Lower lobe of right lung (tissue), 2 donors: ENCODE data around the gene TNFRSF13B. TPM values are rescaled to one million over a fixed set of nuclear protein-coding genes. Genes with fewer than 3 reads are reported as not detected.
A peak's percentile ranks its signal among the peaks of the same experiment; 100 is the strongest.

ENCODE experiments used
- ATAC-seq, 2 donors: fragments of 200-7000 bp; cut with Tn5 transposase; one replicate each; pipeline ENCODE4 v1.9.1; 2020 to 2022; ENCODE audit warnings: mild to moderate bottlenecking in 2 of 2, moderate library complexity in 2 of 2
- DNase-seq: peaks from one replicate; pipeline ENCODE4 v3.0.0-alpha.2; 2020
- H3K27ac ChIP-seq: fragments of 200-600 bp; one replicate; pipeline ENCODE4 v1.8.0; 2022
- H3K27me3 ChIP-seq: fragments of 200-600 bp; one replicate; pipeline ENCODE4 v1.8.0; 2022; ENCODE audit warnings: low read depth
- H3K36me3 ChIP-seq: fragments of 200-600 bp; one replicate; pipeline ENCODE4 v1.8.0; 2022; ENCODE audit warnings: mild to moderate bottlenecking
- H3K4me1 ChIP-seq: fragments of 200-600 bp; one replicate; pipeline ENCODE4 v1.8.0; 2022
- H3K4me3 ChIP-seq: fragments of 200-600 bp; one replicate; pipeline ENCODE4 v1.8.0; 2022; ENCODE audit warnings: mild to moderate bottlenecking
- H3K9me3 ChIP-seq: fragments of 200-600 bp; one replicate; pipeline ENCODE4 v1.8.0; 2022
- CTCF ChIP-seq: fragments of 200-600 bp; IDR thresholded peaks from one replicate; pipeline ENCODE4 v1.8.0; 2022; ENCODE audit warnings: antibody characterized with exemption, mild to moderate bottlenecking
- intact Hi-C: fragments of 100-400 bp; cut with DNase I; formaldehyde crosslinking; loops from one replicate; pipeline ENCODE4 v1.11.0; 2022
- total RNA-seq: library from RNA; stranded (reverse); fragmentation: NEBNext Ultra II Directional; extraction: Animal tissue kit (Norgen Biotek cat#: 25700); gene quantifications from one replicate; pipeline ENCODE4 v1.2.1, GENCODE V29; 2021
- donor health status: DM: no; HTN: yes; CAD: no; lungs with severe emphysema.

The TNFRSF13B gene
- total RNA-seq, 1 donor from 2014 or later: 0.27 TPM

GRCh38 chr17:16926571-16927451 lies 45.1 kb downstream of the TNFRSF13B start:
- no peaks in the 10 kb centered on the region for H3K36me3 ChIP-seq
- ATAC-seq (no peak), DNase-seq (peak; percentile 38)
- intact Hi-C loops: no loop called here
- H3K27ac ChIP-seq: no peak overlapping the region
- no peak for TF ChIP-seq CTCF
- no peaks in the 10 kb centered on the region for H3K9me3 ChIP-seq
- H3K4me3 ChIP-seq: no peak overlapping the region
- no peaks in the 10 kb centered on the region for H3K27me3 ChIP-seq
- no peaks in the 10 kb centered on the region for H3K4me1 ChIP-seq

- H3K27me3 ChIP-seq: no peaks in the 10 kb centered on the region
- DNase-seq: peak; percentile 30
- ATAC-seq: no peak
- no peak for TF ChIP-seq CTCF
- no peaks in the 10 kb centered on the region for H3K9me3 ChIP-seq
- H3K27ac ChIP-seq: no peak overlapping the region
- intact Hi-C loops: no loop called here
- no peak overlapping the region for H3K4me3 ChIP-seq
- no peaks in the 10 kb centered on the region for H3K4me1 ChIP-seq
- H3K36me3 ChIP-seq: no peaks in the 10 kb centered on the region
These were observed 45.8 kb downstream of the TNFRSF13B start for GRCh38 chr17:16926061-16926511.

DNA sequence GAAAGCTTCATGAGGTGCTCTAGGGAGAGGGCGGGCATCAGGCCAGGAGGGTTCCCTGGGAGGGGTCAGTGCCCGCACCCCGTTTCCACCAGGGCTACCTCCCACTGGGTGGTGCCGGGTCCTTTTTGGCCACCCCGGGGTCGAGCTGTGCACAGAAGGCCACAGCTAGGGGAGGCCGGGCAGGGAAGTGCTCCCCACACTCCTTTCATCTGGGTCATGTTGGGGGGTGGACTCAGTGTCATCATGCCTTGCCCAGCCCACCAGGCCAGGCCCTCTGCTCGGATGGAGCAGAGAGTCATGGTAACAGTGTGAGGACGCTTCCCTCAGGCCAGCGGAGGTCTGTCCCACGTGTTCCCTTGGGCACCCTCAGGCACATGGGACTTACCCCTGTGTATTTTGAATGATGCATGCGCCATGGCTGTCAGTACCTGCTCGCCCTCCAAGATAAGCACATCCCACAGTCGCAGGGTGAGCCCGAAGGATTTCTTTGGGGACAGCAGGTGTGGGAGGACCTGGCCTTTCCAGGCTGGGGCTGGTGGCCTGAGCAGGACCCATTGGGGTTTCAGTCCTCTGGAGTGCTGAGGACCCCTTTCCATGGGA lies 46.4 kb downstream of the TNFRSF13B start:
- no peak for TF ChIP-seq CTCF
- H3K4me3 ChIP-seq: no peak overlapping the region
- no peaks in the 10 kb centered on the region for H3K36me3 ChIP-seq
- H3K4me1 ChIP-seq: no peaks in the 10 kb centered on the region
- no peak overlapping the region for H3K27ac ChIP-seq
- H3K9me3 ChIP-seq: no peaks in the 10 kb centered on the region
- peak; percentile 25 for DNase-seq
- intact Hi-C loops: no loop called here
- H3K27me3 ChIP-seq: no peaks in the 10 kb centered on the region
- ATAC-seq: no peak

DNA sequence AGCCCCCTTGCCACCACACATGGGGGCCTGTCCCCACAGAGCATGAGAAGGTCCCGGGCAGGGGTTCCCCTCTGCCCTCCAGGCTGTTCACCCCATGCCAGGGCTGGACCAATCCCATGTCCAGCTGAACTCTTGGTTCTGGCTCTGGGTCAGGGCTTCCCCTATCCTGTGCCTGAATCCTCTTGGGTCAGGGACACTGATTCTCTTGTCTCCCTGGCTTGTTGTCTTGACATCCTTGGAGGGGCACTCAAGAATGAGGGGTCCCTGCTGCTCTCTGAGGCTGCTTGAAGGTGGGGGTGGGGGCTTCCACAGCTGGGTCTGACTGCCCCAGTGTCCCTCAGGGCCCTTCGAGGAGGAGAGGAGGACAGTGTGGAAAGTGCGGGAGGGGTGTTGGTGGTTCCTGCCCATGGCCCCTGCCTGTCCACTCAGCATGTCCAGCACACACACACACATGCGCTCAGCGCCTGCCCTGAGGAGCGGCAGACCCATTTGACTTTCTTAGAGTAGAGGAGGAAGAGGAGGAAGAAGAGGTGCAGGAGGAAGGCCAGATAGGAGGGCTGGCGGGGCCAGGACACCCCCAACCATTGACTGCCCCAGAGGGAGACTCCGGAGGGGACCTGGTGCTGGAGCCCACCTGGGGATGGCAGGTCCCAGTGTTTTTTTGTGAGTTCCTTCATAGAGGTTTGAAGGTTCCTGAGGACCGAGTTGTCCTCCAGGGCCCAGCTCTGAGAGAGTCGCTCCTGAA lies 47.0 kb downstream of the TNFRSF13B start:
- TF ChIP-seq CTCF: no peak
- intact Hi-C loops: no loop called here
- no peaks in the 10 kb centered on the region for H3K4me1 ChIP-seq
- H3K27me3 ChIP-seq: no peaks in the 10 kb centered on the region
- no peaks in the 10 kb centered on the region for H3K36me3 ChIP-seq
- ATAC-seq (no peak), DNase-seq (peak; percentile 21)
- H3K27ac ChIP-seq: no peak overlapping the region
- H3K9me3 ChIP-seq: no peaks in the 10 kb centered on the region
- H3K4me3 ChIP-seq: no peak overlapping the region

DNA sequence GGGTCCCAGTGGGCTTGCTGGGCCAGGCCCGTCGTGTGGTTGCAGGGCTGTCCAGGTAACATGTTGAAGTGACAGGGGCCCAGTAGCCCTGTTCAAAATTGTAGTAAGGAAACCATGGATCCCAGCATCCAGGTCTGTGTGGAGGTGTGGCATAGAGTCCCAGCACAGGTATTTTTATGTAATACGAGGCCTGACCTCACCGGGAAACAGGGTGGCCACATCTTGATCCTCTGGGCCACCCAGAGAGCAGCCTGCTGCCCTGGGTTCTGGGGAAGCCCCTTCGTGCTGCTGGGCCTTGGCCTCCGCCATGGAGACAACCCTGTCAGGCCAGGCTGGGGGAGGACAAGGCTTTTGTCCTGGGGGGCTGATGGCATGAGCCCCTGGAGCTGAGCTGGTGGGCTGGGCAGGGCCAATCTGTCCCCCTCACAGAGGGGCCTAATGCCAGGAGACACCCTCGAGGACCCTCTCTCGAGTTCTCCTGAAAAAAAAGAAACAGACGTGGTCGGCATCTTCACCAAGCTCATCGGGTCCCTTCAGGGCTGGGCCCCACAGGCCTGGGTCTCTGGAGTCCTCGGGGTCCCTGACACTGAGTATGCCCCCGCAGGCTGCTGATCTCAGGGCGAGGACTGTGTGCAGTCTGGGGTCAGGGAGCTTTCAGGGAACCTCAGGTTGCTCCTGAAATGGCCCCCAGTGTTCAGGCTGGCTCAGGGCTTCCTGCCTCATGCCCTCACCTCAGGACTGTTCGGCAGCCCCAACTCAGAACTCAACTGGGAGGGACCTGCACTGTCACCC lies 47.8 kb downstream of the TNFRSF13B start:
- no peak for TF ChIP-seq CTCF
- DNase-seq (peak; percentile 22), ATAC-seq (no peak)
- Histone ChIP-seq H3K4me3 (no peak overlapping the region), H3K27ac (no peak overlapping the region), H3K9me3 (no peaks in the 10 kb centered on the region), H3K27me3 (no peaks in the 10 kb centered on the region), H3K4me1 (no peaks in the 10 kb centered on the region), H3K36me3 (no peaks in the 10 kb centered on the region)
- intact Hi-C loops: no loop called here
